Erythroblast (primary cell): ENCODE measurements around the gene PDE9A.

Experiments
- GATA1 ChIP-seq: IDR thresholded peaks from 2 replicates; pipeline ENCODE4 v1.6.1; 2011; ENCODE audit warnings: low read depth, mild to moderate bottlenecking, control low read depth, low read length, moderate library complexity
- POLR2A ChIP-seq: IDR thresholded peaks from 2 replicates; pipeline ENCODE4 v1.6.1; 2011; ENCODE audit warnings: mild to moderate bottlenecking, low read length

DNA sequence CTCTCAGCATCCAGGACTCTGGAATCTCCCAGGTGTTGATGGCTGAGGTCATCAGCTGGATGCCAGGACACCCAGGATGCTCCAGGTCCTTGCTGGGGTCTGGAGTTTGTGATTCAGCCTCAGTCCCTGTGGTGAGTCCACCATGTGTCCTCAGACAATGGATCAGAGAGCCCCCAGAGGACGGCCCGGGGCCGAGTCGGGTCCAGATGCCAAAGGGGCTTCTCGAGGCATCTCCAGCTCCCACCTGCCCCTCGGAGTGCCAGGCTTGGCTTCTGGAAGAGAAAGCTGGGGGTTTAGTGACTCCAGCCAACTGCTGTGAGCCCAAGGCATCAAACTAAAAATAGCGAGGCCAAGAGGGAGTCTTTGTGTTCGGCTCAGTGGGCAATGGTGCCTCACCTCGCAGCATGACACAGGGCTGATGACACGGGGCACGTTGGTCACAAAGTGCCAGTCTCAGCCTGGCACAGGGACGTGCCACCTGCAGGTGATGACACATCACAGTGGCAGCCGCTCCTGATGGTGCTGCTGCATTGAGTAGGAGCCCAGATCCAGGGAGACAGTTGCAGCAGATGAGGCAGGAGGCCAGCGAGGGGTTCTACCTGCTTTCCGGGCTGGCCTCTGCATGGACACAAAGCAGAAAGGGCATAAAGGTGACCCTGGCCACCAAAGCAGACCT, 10.6 kb downstream of the PDE9A start:
- no peak for TF ChIP-seq POLR2A
- no peak for TF ChIP-seq GATA1
